Measurements from ENCODE around the gene PLEKHJ1.
"Not testable (repeated sequence)": the region's sequence is repeated elsewhere in the genome, so short reads cannot be mapped to it uniquely, and the experiment has no call there.

PLEKHJ1 gene

GRCh38 chr19:2236314-2237050 lies at the start of gene PLEKHJ1, which contains the start of gene SF3A2:
Gene PLEKHJ1, minus strand, starts transcription at chr19:2236329. Its CDS starts 81 bp downstream, at chr19:2236248.
Gene SF3A2, plus strand, starts transcription at chr19:2236824. Its CDS starts 6,595 bp downstream, at chr19:2243419.
- DNase-seq (ENCODE audit: low spot score): peak; percentile 100

- DNase-seq (ENCODE audit: low spot score): no peak
Measured at GRCh38 chr19:2283835-2284507, 47.8 kb upstream of the PLEKHJ1 start.

- no peak for DNase-seq (ENCODE audit: low spot score)
Measured at GRCh38 chr19:2282862-2283237, 46.7 kb upstream of the PLEKHJ1 start.

- DNase-seq (ENCODE audit: low spot score): peak; percentile 74
Measured at GRCh38 chr19:2282062-2282861, 46.1 kb upstream of the PLEKHJ1 start, which contains the start of gene PEAK3. Gene PEAK3, minus strand, starts transcription at chr19:2282175. Its CDS starts 1,244 bp downstream, at chr19:2280931.

GRCh38 chr19:2281265-2282061 lies 45.3 kb upstream of the PLEKHJ1 start:
- DNase-seq (ENCODE audit: low spot score): not testable (repeated sequence)

GRCh38 chr19:2280633-2281264 lies 44.6 kb upstream of the PLEKHJ1 start:
- DNase-seq (ENCODE audit: low spot score): no peak

- DNase-seq (ENCODE audit: low spot score): no peak
Measured at GRCh38 chr19:2278459-2279158, 42.5 kb upstream of the PLEKHJ1 start.

- no peak for DNase-seq (ENCODE audit: low spot score)
Measured at GRCh38 chr19:2277138-2277537, 41.0 kb upstream of the PLEKHJ1 start.

GRCh38 chr19:2276429-2276986 lies 40.4 kb upstream of the PLEKHJ1 start:
- DNase-seq (ENCODE audit: low spot score): no peak

GRCh38 chr19:2275588-2276428 lies 39.7 kb upstream of the PLEKHJ1 start:
- DNase-seq (ENCODE audit: low spot score): no peak

- peak; percentile 86 for DNase-seq (ENCODE audit: low spot score)
Measured at GRCh38 chr19:2274931-2275535, 38.9 kb upstream of the PLEKHJ1 start.

GRCh38 chr19:2274185-2274711 lies 38.1 kb upstream of the PLEKHJ1 start:
- DNase-seq (ENCODE audit: low spot score): no peak

GRCh38 chr19:2273356-2274184 lies 37.4 kb upstream of the PLEKHJ1 start:
- peak; percentile 89 for DNase-seq (ENCODE audit: low spot score)

GRCh38 chr19:2271234-2272103 lies 35.3 kb upstream of the PLEKHJ1 start:
- peak; percentile 91 for DNase-seq (ENCODE audit: low spot score)

- peak; percentile 96 for DNase-seq (ENCODE audit: low spot score)
Measured at GRCh38 chr19:2270423-2271233, 34.5 kb upstream of the PLEKHJ1 start.

- peak; percentile 43 for DNase-seq (ENCODE audit: low spot score)
Measured at GRCh38 chr19:2270157-2270422, 34.0 kb upstream of the PLEKHJ1 start.

All from hepatic stellate cell (primary cell).